Measurements from ENCODE around the gene KRTAP17-1.
A peak's percentile ranks its signal among the peaks of the same experiment; 100 is the strongest.

KRTAP17-1 gene

GRCh38 chr17:41327411-41328120 is 12.1 kb upstream of the KRTAP17-1 start:
- in situ Hi-C loops (cut with HindIII; ENCODE audit: low pct_unique_long_range_greater_than_20kb, low sequenced_read_pairs), result no loop called here
- DNase-seq (ENCODE audit: low read depth in 1 of 2, low spot score in 1 of 2), result no peak
- TF ChIP-seq JUND (IDR thresholded peaks at IDR 0.05; ENCODE audit: low read depth), result no peak

- DNase-seq (ENCODE audit: low read depth in 1 of 2, low spot score in 1 of 2), result no peak
- no peak for TF ChIP-seq JUND (IDR thresholded peaks at IDR 0.05; ENCODE audit: low read depth)
- in situ Hi-C loops (cut with HindIII; ENCODE audit: low pct_unique_long_range_greater_than_20kb, low sequenced_read_pairs), result no loop called here
Observed at GRCh38 chr17:41326173-41327145, 10.9 kb upstream of the KRTAP17-1 start.

DNA sequence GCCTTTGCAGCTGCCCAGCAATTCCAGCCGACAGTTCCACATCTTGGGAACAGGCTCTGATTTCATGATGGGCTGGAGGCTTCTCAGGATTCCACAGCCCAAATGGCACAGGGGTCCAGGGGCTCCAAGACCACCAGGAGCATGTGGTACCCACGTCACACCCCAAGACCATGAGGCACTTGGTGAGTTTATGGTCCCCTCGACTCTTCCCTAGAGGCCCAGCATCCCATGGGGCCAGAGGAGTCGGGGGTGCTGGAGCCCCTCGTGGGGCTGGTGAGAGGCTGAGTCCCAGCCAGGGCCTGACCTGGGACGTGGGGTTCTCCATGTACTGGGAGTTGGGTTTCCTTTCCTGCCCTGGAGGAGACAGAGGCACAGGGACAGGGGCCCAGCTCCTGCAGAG is 10.1 kb upstream of the KRTAP17-1 start:
- DNase-seq (ENCODE audit: low read depth in 1 of 2, low spot score in 1 of 2), result no peak
- TF ChIP-seq JUND (IDR thresholded peaks at IDR 0.05; ENCODE audit: low read depth), result no peak
- in situ Hi-C loops (cut with HindIII; ENCODE audit: low pct_unique_long_range_greater_than_20kb, low sequenced_read_pairs), result no loop called here

DNA sequence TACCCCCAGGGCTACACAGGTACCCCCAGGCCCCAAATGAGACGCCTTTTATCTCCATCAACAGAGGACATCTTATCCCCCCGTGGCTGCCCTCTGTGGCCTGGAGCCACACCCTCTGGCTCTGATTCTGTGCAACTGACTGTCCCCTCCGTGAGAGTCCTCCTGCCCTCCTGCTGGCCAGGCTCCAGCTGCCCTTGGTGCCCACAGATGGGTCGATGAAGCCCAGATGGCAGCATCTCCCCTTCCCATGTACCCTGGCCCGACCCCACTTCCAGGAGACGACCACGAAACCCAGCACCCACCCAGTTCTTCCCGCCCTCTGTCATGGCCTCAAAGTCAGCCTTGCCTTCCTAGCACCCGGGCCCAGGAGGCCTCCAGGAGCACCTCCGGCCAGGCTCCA is 9.6 kb upstream of the KRTAP17-1 start:
- in situ Hi-C loops (cut with HindIII; ENCODE audit: low pct_unique_long_range_greater_than_20kb, low sequenced_read_pairs), result no loop called here
- no peak for DNase-seq (ENCODE audit: low read depth in 1 of 2, low spot score in 1 of 2)
- TF ChIP-seq JUND (IDR thresholded peaks at IDR 0.05; ENCODE audit: low read depth), result no peak

DNA sequence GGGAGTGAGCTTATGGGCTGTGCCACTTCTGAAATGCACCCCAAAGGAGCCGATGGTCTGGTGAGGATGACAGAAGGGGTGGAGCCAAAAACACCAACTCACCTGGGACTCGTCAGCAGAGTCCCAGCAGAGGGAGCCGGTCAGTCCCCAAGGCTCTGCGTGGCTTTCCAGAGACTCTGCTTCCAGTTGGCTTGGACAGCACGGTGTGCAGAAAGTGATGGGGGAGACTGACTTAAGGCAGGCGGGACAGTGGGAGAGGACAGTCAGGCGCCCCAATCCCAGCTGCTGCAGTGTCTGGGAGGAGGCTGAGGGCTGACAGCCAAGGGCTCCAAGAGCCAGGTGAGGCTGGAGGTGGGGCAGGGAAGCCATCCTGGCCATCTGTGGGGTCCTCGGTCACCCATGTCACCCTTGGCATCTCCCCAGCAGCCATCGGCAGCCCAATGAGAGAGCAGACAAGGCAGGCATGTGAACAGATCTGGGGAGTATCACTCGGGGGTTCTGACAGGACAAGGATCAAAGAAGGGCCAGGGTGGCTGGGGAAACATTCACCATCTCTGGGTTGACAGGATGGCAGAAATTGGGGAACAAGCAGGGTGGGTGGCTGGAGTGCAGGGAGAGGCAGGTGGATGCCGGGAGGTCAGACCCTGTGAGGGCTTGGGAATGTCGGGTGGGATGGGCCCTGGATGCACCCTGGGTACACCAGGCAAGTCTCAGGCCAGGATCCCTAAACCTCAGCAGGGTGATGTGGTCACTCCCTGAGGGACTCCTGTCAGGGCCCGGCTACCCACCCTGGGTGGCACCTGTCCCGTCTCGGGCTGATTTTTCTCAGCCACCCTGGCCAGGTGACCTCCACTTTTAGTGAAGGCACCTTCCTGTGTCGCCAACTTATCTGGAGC is 8.9 kb upstream of the KRTAP17-1 start:
- TF ChIP-seq JUND (IDR thresholded peaks at IDR 0.05; ENCODE audit: low read depth), result no peak
- in situ Hi-C loops (cut with HindIII; ENCODE audit: low pct_unique_long_range_greater_than_20kb, low sequenced_read_pairs), result no loop called here
- peak; percentile 79 to 94 for DNase-seq (ENCODE audit: low read depth in 1 of 2, low spot score in 1 of 2)

DNA sequence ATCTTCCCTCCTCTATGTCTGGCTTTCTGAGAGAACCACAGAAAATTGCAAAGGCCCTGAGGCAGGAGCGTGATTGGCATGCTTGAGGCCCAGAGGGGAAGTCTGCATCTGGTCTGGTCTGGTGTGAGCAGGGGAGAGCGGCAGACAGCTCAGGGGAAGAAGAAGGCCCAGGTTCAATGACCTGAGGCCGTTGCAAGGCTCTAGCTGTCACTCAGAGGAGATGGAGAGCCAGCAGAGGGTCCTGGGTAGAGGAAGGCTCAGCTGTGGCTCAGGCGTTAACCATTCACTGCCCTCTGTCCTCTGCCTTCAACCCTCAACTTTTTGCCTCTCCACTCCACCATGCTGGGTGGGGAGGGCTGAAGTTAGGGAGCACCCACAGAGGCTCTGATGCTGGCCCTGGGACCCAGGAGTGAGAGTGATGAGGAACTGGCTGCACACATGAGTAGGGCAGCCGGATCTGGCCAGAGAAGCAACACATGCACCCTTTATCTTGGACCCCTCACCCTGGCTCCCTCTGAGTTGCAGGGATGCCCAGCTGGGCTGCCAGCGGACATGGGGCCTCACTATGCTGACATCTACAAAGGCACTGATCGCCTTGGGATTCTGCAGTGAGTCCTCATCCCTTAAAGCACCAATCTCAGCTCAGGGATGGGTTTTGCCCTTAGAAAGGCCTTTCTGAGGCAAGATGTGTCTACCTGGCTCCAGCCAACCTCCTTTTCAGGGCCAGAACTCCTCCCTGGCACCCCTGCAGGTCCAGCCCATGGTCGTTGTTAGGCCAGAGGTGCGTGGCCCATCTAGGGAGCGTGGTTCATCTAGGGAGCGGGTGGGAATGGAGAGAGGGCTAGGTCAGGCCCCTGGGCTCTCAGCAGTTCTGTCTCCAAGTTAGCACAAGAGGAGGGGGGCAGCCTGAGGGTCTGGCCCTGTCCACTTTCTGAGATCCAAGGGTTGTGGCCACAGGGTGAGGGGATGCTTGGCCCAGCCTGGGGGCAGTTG is 7.7 kb upstream of the KRTAP17-1 start:
- in situ Hi-C loops (cut with HindIII; ENCODE audit: low pct_unique_long_range_greater_than_20kb, low sequenced_read_pairs), result no loop called here

DNA sequence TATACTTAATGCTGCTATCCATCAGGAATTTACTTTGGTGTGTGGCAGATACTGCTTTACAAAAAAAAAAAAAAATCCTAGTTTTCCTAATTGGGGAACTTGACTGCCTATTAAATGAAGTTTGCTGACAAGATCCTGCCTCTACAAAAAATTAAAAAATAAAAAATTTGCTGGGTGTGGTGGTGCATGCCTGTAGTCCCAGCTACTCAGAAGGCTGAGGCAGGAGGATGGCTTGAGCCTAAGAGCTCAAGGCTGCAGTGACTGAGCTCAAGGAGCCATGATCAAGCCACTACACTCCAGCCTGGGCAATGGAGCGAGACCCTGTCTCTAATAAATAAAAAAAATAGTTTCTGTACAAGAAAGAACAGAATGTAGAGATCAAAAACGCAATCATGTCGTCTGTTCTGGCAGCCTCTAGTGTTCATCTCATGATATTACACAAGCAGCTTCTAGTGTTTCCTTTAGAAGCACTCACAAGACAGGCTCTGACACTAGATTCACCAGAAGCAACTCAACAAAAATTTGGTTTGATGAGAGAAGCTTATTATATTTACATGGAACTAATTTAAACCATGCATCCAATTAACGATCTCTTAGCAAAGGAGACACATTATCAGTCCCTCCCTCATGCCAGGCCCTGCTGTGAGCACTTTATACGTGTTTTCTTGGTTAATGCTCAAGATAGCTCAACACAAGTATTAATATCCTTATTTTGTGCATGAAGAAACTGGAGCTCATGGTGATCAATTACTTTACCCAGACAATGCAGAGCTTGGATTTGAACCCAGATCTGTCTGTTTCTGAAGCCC is 6.8 kb upstream of the KRTAP17-1 start:
- TF ChIP-seq JUND (IDR thresholded peaks at IDR 0.05; ENCODE audit: low read depth), result no peak
- peak; percentile 32 to 84 for DNase-seq (ENCODE audit: low read depth in 1 of 2, low spot score in 1 of 2)
- in situ Hi-C loops (cut with HindIII; ENCODE audit: low pct_unique_long_range_greater_than_20kb, low sequenced_read_pairs), result no loop called here

More for the DNA sequence above, 7.7 kb upstream of the KRTAP17-1 start:
- TF ChIP-seq JUND (IDR thresholded peaks at IDR 0.05; ENCODE audit: low read depth), result no peak
- no peak for DNase-seq (ENCODE audit: low read depth in 1 of 2, low spot score in 1 of 2)

- in situ Hi-C loops (cut with HindIII; ENCODE audit: low pct_unique_long_range_greater_than_20kb, low sequenced_read_pairs), result no loop called here
- no peak for DNase-seq (ENCODE audit: low read depth in 1 of 2, low spot score in 1 of 2)
- no peak for TF ChIP-seq JUND (IDR thresholded peaks at IDR 0.05; ENCODE audit: low read depth)
Observed at GRCh38 chr17:41318231-41318630, 2.7 kb upstream of the KRTAP17-1 start.

DNA sequence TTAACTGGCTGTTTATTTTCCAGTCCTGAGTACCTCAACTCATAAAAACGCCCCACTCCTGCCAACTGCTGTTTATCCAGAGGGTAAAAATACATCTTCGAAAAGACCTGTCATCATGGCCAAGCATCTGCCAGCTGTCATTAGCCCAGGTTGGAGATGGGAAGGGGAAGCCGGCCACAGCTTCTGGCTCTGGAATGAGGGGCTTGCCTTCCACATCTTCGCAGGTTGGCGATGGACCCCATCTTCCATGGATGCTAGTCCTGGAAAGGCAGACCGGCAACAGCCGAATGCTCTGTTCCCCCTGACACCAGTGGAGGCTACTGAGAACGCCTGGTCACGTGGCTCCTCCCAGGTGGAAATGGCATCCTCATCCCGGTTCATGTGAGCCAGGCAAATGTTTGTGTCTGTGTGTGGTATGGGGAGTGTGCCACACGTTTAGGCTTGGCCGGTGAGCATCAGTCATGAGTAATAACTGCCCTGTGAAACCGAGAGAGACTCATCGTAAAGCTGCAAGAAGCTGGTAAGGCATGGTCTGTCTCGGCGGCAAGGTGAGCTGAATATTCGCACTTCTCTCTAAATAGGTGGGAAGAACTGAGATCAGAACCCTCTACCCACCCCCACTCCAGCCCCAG is 420 bp upstream of the KRTAP17-1 start:
- TF ChIP-seq JUND (IDR thresholded peaks at IDR 0.05; ENCODE audit: low read depth), result no peak
- in situ Hi-C loops (cut with HindIII; ENCODE audit: low pct_unique_long_range_greater_than_20kb, low sequenced_read_pairs), result no loop called here
- no peak for DNase-seq (ENCODE audit: low read depth in 1 of 2, low spot score in 1 of 2)

- no peak for TF ChIP-seq JUND (IDR thresholded peaks at IDR 0.05; ENCODE audit: low read depth)
- no peak for DNase-seq (ENCODE audit: low read depth in 1 of 2, low spot score in 1 of 2)
- in situ Hi-C loops (cut with HindIII; ENCODE audit: low pct_unique_long_range_greater_than_20kb, low sequenced_read_pairs), result no loop called here
Observed at GRCh38 chr17:41311111-41311510, 4.4 kb downstream of the KRTAP17-1 start.

All from T47D (cell line).